ENCODE data around the gene SDR42E2. TPM values are rescaled to one million over a fixed set of nuclear protein-coding genes. Genes with fewer than 3 reads are reported as not detected.

Gene SDR42E2
- polyA plus RNA-seq, 1 experiment: not detected

DNA sequence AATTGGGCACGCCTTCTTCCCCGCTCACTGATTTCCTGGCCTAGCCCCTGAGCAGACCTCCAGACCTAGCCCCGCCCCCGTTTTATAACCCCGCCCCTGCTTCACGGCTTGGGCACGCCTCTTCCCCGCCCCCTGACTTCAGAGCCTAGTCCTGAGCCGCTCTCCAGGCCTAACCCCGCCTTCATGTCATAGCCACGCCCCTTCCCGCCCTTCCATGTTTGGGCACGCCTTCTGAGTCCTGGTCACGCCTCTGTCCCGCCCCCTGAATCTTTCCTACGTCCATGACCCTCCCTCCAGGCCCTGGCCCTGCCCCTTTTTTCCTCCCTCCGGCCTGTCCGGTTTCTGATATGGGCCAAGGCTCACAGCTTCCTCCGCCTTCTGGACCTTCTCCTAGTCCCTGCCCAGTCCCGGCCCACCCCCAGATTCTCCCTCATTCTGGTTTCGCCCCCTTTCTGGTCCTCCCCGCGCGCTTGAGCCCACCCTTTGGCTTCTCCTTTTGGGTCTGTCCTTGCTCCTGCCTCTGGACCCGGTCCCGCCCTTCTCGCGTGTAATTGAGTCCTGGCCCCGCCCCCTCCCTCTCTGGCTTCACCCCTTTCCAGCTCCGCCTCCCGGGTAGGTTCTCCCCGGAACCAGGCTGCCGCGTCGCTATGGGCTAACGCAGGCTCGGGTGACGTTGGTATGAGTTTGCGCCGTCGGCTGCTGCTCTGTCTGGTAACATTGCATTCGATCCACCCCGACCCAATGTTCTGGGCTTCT lies 28.6 kb downstream of the SDR42E2 start:
- ChIA-PET POLR2A (interaction anchor here (0.5 to 0.6 kb wide), 2 partner anchors 20 to 1338 kb away, joined by 4 to 15 read pairs; no protein-coding TSS in a partner anchor), CTCF (interaction anchor here (1.0 to 3.3 kb wide), 6 partner anchors 106 to 240 kb away, joined by 3 to 21 read pairs (median 6); partner anchors contain the start of gene POLR3E)
- DNase-seq (ENCODE audit: low read depth): peak; percentile 98
- TF ChIP-seq, protein P1, sequence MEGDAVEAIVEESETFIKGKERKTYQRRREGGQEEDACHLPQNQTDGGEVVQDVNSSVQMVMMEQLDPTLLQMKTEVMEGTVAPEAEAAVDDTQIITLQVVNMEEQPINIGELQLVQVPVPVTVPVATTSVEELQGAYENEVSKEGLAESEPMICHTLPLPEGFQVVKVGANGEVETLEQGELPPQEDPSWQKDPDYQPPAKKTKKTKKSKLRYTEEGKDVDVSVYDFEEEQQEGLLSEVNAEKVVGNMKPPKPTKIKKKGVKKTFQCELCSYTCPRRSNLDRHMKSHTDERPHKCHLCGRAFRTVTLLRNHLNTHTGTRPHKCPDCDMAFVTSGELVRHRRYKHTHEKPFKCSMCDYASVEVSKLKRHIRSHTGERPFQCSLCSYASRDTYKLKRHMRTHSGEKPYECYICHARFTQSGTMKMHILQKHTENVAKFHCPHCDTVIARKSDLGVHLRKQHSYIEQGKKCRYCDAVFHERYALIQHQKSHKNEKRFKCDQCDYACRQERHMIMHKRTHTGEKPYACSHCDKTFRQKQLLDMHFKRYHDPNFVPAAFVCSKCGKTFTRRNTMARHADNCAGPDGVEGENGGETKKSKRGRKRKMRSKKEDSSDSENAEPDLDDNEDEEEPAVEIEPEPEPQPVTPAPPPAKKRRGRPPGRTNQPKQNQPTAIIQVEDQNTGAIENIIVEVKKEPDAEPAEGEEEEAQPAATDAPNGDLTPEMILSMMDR (IDR thresholded peaks at IDR 0.05; ENCODE audit: insufficient read depth, low read depth, low read length): no peak
- H3K36me3 ChIP-seq (ENCODE audit: control insufficient read depth, insufficient read depth, low read length): no peaks in the 10 kb centered on the region
- H3K27me3 ChIP-seq (ENCODE audit: control insufficient read depth, insufficient read depth, low read length): no peaks in the 10 kb centered on the region
- peak overlapping the region; percentile 47 for H3K4me3 ChIP-seq (ENCODE audit: low read depth, low read length)

DNA sequence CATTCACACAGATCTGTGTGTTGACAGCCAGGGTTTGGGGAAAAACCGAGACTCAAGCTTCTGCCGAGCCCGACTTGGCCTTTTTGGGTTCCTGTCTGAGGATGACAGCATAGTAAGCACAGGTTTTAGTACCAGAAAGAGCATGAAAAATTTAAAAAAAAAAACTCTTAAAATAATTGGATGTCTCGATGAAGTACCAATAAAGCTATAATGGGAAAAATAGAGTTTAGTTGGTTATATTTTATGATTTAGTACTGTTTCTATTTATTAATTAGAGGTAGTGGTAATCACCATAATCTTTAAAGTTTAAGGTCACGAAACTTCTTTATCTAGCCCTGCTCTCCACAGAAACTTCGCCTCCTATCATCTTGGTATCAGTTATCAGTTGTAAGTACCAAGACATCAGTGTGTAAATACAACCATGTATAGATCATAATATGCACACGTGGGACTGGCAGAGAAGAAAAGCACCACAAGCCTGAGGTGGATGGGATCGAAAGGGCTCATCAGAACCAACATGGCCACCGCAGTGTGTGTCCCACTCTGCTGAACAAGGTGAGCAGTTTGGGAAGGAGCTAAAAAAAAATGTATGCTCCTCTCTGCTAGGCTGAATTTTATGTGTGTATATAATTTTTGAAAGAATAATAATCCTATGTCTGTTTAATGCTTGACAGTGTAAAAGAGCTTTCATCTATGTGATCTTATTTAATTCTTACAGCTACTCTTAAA lies 29.4 kb downstream of the SDR42E2 start:
- H3K27me3 ChIP-seq (ENCODE audit: control insufficient read depth, insufficient read depth, low read length): no peaks in the 10 kb centered on the region
- CTCF ChIA-PET: interaction anchor here (0.6 to 3.3 kb wide), 10 partner anchors 14 to 241 kb away, joined by 3 to 21 read pairs (median 4); partner anchors contain the start of genes EEF2K and POLR3E
- POLR2A ChIA-PET: interaction anchor here (0.6 to 0.7 kb wide), 2 partner anchors 16 to 20 kb away, joined by 3 to 15 read pairs; no protein-coding TSS in a partner anchor
- no peaks in the 10 kb centered on the region for H3K36me3 ChIP-seq (ENCODE audit: control insufficient read depth, insufficient read depth, low read length)
- H3K4me3 ChIP-seq (ENCODE audit: low read depth, low read length): peak overlapping the region; percentile 47
- no peak for DNase-seq (ENCODE audit: low read depth)
- TF ChIP-seq, protein P1 (IDR thresholded peaks at IDR 0.05; ENCODE audit: insufficient read depth, low read depth, low read length): no peak

DNA sequence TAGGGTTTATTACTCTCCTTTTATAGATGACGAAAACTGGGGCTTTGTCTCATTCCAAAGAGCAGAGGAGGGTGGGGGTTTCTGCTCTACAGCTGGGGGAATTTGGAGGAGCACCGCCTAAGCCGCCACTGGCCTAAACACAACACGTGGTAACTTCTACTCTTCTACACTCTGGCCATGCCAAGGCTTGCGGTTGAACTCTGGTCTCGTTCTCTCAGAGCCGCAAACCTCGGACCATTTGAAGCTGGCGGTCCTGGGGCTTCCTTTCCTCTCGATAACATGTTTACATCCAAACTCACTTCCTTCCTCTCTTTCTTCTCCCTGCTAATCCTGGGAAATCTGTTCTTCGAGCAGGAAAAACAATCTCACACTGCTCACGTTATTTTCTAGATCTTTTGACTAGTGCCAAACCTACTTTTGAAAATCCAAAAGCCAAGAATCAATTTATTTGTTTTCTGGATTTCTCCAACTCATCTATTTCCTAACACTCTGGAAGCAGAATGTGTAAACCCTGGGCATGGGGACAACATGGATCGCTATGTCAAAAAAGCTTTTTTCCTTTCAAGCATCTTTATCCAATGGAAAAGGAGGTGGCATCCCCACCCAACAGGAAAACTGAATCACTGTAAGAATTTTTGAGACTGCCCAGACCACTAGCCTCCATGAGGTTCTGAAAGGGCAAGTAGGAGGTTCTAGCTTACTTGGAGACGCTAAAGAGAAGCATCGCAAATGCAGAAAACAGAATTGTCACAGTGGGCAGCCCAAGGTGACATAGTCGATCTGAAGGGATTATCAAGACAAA lies 30.2 kb downstream of the SDR42E2 start:
- DNase-seq (ENCODE audit: low read depth): peak; percentile 65
- no peaks in the 10 kb centered on the region for H3K36me3 ChIP-seq (ENCODE audit: control insufficient read depth, insufficient read depth, low read length)
- ChIA-PET CTCF (interaction anchor here (0.8 to 3.3 kb wide), 7 partner anchors 13 to 241 kb away, joined by 3 to 21 read pairs (median 4); partner anchors contain the start of genes EEF2K and POLR3E), POLR2A (interaction anchor here (0.7 kb wide), 1 partner anchor 16 kb away, joined by 3 read pairs; no protein-coding TSS in a partner anchor)
- no peaks in the 10 kb centered on the region for H3K27me3 ChIP-seq (ENCODE audit: control insufficient read depth, insufficient read depth, low read length)
- TF ChIP-seq, protein P1 (IDR thresholded peaks at IDR 0.05; ENCODE audit: insufficient read depth, low read depth, low read length): no peak
- H3K4me3 ChIP-seq (ENCODE audit: low read depth, low read length): no peak overlapping the region

DNA sequence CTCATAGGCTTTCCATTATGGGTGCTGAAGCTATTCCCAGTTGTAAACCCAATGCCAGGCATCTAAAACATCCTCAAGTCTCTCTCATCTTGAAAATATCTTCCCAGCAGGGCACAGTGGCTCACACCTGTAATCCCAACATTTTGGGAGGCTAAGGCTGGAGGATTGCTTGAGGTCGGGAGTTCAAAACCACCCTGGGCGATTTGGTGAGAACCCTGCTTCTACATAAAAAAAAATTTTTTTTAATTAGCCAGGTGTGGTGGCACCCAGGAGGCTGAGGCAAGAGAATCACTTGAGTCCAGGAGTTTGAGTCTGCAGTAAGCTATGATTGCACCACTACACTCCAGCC lies 30.7 kb downstream of the SDR42E2 start:
- no peak for DNase-seq (ENCODE audit: low read depth)
- POLR2A ChIA-PET: no interaction called here
- Histone ChIP-seq H3K27me3 (ENCODE audit: control insufficient read depth, insufficient read depth, low read length) (no peaks in the 10 kb centered on the region), H3K36me3 (ENCODE audit: control insufficient read depth, insufficient read depth, low read length) (no peaks in the 10 kb centered on the region), H3K4me3 (ENCODE audit: low read depth, low read length) (no peak overlapping the region)
- TF ChIP-seq, protein P1 (IDR thresholded peaks at IDR 0.05; ENCODE audit: insufficient read depth, low read depth, low read length): no peak
- CTCF ChIA-PET: interaction anchor here (1.6 to 3.3 kb wide), 2 partner anchors 13 to 104 kb away, joined by 4 to 21 read pairs; partner anchors contain the start of genes EEF2K and POLR3E
